ENCODE data around the gene PLVAP.

The PLVAP gene

GRCh38 chr19:17414097-17414496 lies 37.0 kb upstream of the PLVAP start:
- Histone ChIP-seq H3K27ac (ENCODE audit: low read depth, low read length) (no peak overlapping the region), H3K9ac (ENCODE audit: low read length in 5 of 5) (no peak overlapping the region), H3K4me1 (ENCODE audit: control insufficient read depth in 5 of 5, insufficient read depth in 5 of 5, low read length in 5 of 5) (peaks cover 2 to 32% (median 27%) of the 10 kb centered on the region in 5 donors), H3K9me3 (ENCODE audit: control insufficient read depth in 5 of 5, low read length in 5 of 5) (no peaks in the 10 kb centered on the region), H3K27me3 (ENCODE audit: control insufficient read depth in 5 of 5, insufficient read depth in 4 of 5, low read length in 5 of 5) (no peaks in the 10 kb centered on the region), H3K4me3 (ENCODE audit: low read depth in 1 of 5, low read length in 5 of 5) (no peak overlapping the region), H3K36me3 (ENCODE audit: control insufficient read depth in 5 of 5, insufficient read depth in 5 of 5, low read length in 5 of 5) (peaks cover 0 to 6% (median 0%) of the 10 kb centered on the region in 5 donors)

- no peak overlapping the region for H3K9ac ChIP-seq (ENCODE audit: low read length in 5 of 5)
- H3K27me3 ChIP-seq (ENCODE audit: control insufficient read depth in 5 of 5, insufficient read depth in 4 of 5, low read length in 5 of 5), result no peaks in the 10 kb centered on the region
- no peak overlapping the region for H3K4me3 ChIP-seq (ENCODE audit: low read depth in 1 of 5, low read length in 5 of 5)
- H3K27ac ChIP-seq (ENCODE audit: low read depth, low read length), result no peak overlapping the region
- H3K36me3 ChIP-seq (ENCODE audit: control insufficient read depth in 5 of 5, insufficient read depth in 5 of 5, low read length in 5 of 5), result peaks cover 0 to 6% (median 0%) of the 10 kb centered on the region in 5 donors
- peaks cover 0 to 36% (median 24%) of the 10 kb centered on the region in 5 donors for H3K4me1 ChIP-seq (ENCODE audit: control insufficient read depth in 5 of 5, insufficient read depth in 5 of 5, low read length in 5 of 5)
- H3K9me3 ChIP-seq (ENCODE audit: control insufficient read depth in 5 of 5, low read length in 5 of 5), result no peaks in the 10 kb centered on the region
Measured at GRCh38 chr19:17411801-17412200, 34.7 kb upstream of the PLVAP start.

GRCh38 chr19:17409990-17410389 lies 32.8 kb upstream of the PLVAP start:
- Histone ChIP-seq H3K9ac (ENCODE audit: low read length in 5 of 5) (no peak overlapping the region), H3K4me1 (ENCODE audit: control insufficient read depth in 5 of 5, insufficient read depth in 5 of 5, low read length in 5 of 5) (peaks cover 3 to 55% (median 32%) of the 10 kb centered on the region in 5 donors), H3K27me3 (ENCODE audit: control insufficient read depth in 5 of 5, insufficient read depth in 4 of 5, low read length in 5 of 5) (no peaks in the 10 kb centered on the region), H3K4me3 (ENCODE audit: low read depth in 1 of 5, low read length in 5 of 5) (no peak overlapping the region), H3K36me3 (ENCODE audit: control insufficient read depth in 5 of 5, insufficient read depth in 5 of 5, low read length in 5 of 5) (peaks cover 0 to 6% (median 0%) of the 10 kb centered on the region in 5 donors), H3K9me3 (ENCODE audit: control insufficient read depth in 5 of 5, low read length in 5 of 5) (no peaks in the 10 kb centered on the region), H3K27ac (ENCODE audit: low read depth, low read length) (no peak overlapping the region)

- peaks cover 3 to 50% (median 28%) of the 10 kb centered on the region in 5 donors for H3K4me1 ChIP-seq (ENCODE audit: control insufficient read depth in 5 of 5, insufficient read depth in 5 of 5, low read length in 5 of 5)
- peak overlapping the region in 3 of 5 donors; percentile 3 to 73 (median 61) for H3K9ac ChIP-seq (ENCODE audit: low read length in 5 of 5)
Measured at GRCh38 chr19:17406887-17407196, 29.7 kb upstream of the PLVAP start.

GRCh38 chr19:17406046-17406886 lies 29.1 kb upstream of the PLVAP start:
- Histone ChIP-seq H3K36me3 (ENCODE audit: control insufficient read depth in 5 of 5, insufficient read depth in 5 of 5, low read length in 5 of 5) (peaks cover 0 to 10% (median 4%) of the 10 kb centered on the region in 5 donors), H3K27me3 (ENCODE audit: control insufficient read depth in 5 of 5, insufficient read depth in 4 of 5, low read length in 5 of 5) (peaks cover 0 to 5% (median 0%) of the 10 kb centered on the region in 5 donors), H3K4me3 (ENCODE audit: low read depth in 1 of 5, low read length in 5 of 5) (peak overlapping the region; percentile 56 to 84 (median 82)), H3K9me3 (ENCODE audit: control insufficient read depth in 5 of 5, low read length in 5 of 5) (no peaks in the 10 kb centered on the region), H3K27ac (ENCODE audit: low read depth, low read length) (peak overlapping the region; percentile 90), H3K4me1 (ENCODE audit: control insufficient read depth in 5 of 5, insufficient read depth in 5 of 5, low read length in 5 of 5) (peaks cover 3 to 50% (median 26%) of the 10 kb centered on the region in 5 donors), H3K9ac (ENCODE audit: low read length in 5 of 5) (peak overlapping the region; percentile 38 to 73 (median 61))

More at GRCh38 chr19:17406887-17407196, 29.7 kb upstream of the PLVAP start:
- Histone ChIP-seq H3K4me3 (ENCODE audit: low read depth in 1 of 5, low read length in 5 of 5) (peak overlapping the region; percentile 19 to 84 (median 79)), H3K9me3 (ENCODE audit: control insufficient read depth in 5 of 5, low read length in 5 of 5) (no peaks in the 10 kb centered on the region), H3K27me3 (ENCODE audit: control insufficient read depth in 5 of 5, insufficient read depth in 4 of 5, low read length in 5 of 5) (peaks cover 0 to 3% (median 0%) of the 10 kb centered on the region in 5 donors), H3K36me3 (ENCODE audit: control insufficient read depth in 5 of 5, insufficient read depth in 5 of 5, low read length in 5 of 5) (peaks cover 0 to 10% (median 4%) of the 10 kb centered on the region in 5 donors), H3K27ac (ENCODE audit: low read depth, low read length) (peak overlapping the region; percentile 90)

- Histone ChIP-seq H3K4me3 (ENCODE audit: low read depth in 1 of 5, low read length in 5 of 5) (peak within 1 kb of the TSS; percentile 58 to 84 (median 82)), H3K36me3 (ENCODE audit: control insufficient read depth in 5 of 5, insufficient read depth in 5 of 5, low read length in 5 of 5) (peaks cover 0 to 10% (median 4%) of the 10 kb centered on the region in 5 donors), H3K9ac (ENCODE audit: low read length in 5 of 5) (peak within 1 kb of the TSS; percentile 57 to 94 (median 79))
Measured at GRCh38 chr19:17405250-17406045, 28.3 kb upstream of the PLVAP start, which contains the start of gene BST2. BST2 (minus strand) TSS chr19:17405630; CDS start chr19:17405575, 55 bp downstream.

GRCh38 chr19:17404621-17405249 lies 27.6 kb upstream of the PLVAP start:
- Histone ChIP-seq H3K4me3 (ENCODE audit: low read depth in 1 of 5, low read length in 5 of 5) (peak overlapping the region; percentile 58 to 84 (median 82)), H3K27me3 (ENCODE audit: control insufficient read depth in 5 of 5, insufficient read depth in 4 of 5, low read length in 5 of 5) (peaks cover 0 to 5% (median 0%) of the 10 kb centered on the region in 5 donors), H3K4me1 (ENCODE audit: control insufficient read depth in 5 of 5, insufficient read depth in 5 of 5, low read length in 5 of 5) (peaks cover 3 to 59% (median 29%) of the 10 kb centered on the region in 5 donors), H3K9me3 (ENCODE audit: control insufficient read depth in 5 of 5, low read length in 5 of 5) (no peaks in the 10 kb centered on the region), H3K9ac (ENCODE audit: low read length in 5 of 5) (peak overlapping the region; percentile 57 to 94 (median 79)), H3K36me3 (ENCODE audit: control insufficient read depth in 5 of 5, insufficient read depth in 5 of 5, low read length in 5 of 5) (peaks cover 0 to 10% (median 4%) of the 10 kb centered on the region in 5 donors), H3K27ac (ENCODE audit: low read depth, low read length) (peak overlapping the region; percentile 90)

More at GRCh38 chr19:17405250-17406045, 28.3 kb upstream of the PLVAP start, which contains the start of gene BST2:
- Histone ChIP-seq H3K27ac (ENCODE audit: low read depth, low read length) (peak within 1 kb of the TSS; percentile 90), H3K27me3 (ENCODE audit: control insufficient read depth in 5 of 5, insufficient read depth in 4 of 5, low read length in 5 of 5) (peaks cover 0 to 5% (median 0%) of the 10 kb centered on the region in 5 donors), H3K9me3 (ENCODE audit: control insufficient read depth in 5 of 5, low read length in 5 of 5) (no peaks in the 10 kb centered on the region), H3K4me1 (ENCODE audit: control insufficient read depth in 5 of 5, insufficient read depth in 5 of 5, low read length in 5 of 5) (peaks cover 3 to 55% (median 29%) of the 10 kb centered on the region in 5 donors)

- Histone ChIP-seq H3K27ac (ENCODE audit: low read depth, low read length) (peak overlapping the region; percentile 90), H3K4me3 (ENCODE audit: low read depth in 1 of 5, low read length in 5 of 5) (peak overlapping the region in 4 of 5 donors; percentile 79 to 84 (median 83)), H3K27me3 (ENCODE audit: control insufficient read depth in 5 of 5, insufficient read depth in 4 of 5, low read length in 5 of 5) (peaks cover 0 to 5% (median 0%) of the 10 kb centered on the region in 5 donors), H3K4me1 (ENCODE audit: control insufficient read depth in 5 of 5, insufficient read depth in 5 of 5, low read length in 5 of 5) (peaks cover 3 to 59% (median 29%) of the 10 kb centered on the region in 5 donors), H3K36me3 (ENCODE audit: control insufficient read depth in 5 of 5, insufficient read depth in 5 of 5, low read length in 5 of 5) (peaks cover 0 to 10% (median 4%) of the 10 kb centered on the region in 5 donors), H3K9me3 (ENCODE audit: control insufficient read depth in 5 of 5, low read length in 5 of 5) (no peaks in the 10 kb centered on the region), H3K9ac (ENCODE audit: low read length in 5 of 5) (peak overlapping the region in 4 of 5 donors; percentile 64 to 82 (median 74))
Measured at GRCh38 chr19:17404015-17404414, 26.9 kb upstream of the PLVAP start.

Measured in subcutaneous abdominal adipose tissue (tissue), 5 donors.